SK-N-SH (cell line): ENCODE measurements around the gene SLC37A1. TPM values are rescaled to one million over a fixed set of nuclear protein-coding genes. Genes with fewer than 3 reads are reported as not detected.

Source experiments
- CTCF ChIA-PET: fragments of 300-600, 350-600 bp; formaldehyde crosslinking; extraction: SDS; loops from one replicate; lab custom pipeline; 2021; lab: Yijun Ruan, JAX
- POLR2A ChIA-PET: fragments of 350-600 bp; sonication (Branson Sonifier 250); formaldehyde crosslinking; extraction: SDS; loops from one replicate; lab custom pipeline; 2020; ENCODE audit warnings: antibody characterized with exemption, inconsistent platforms; lab: Yijun Ruan, JAX
- DNase-seq: peaks from one replicate; pipeline ENCODE4 v3.0.0; 2012
- H2AFZ ChIP-seq: fragments of 200-600 bp; sonication (generic); 2 replicates; pipeline ENCODE4 v1.8.1; 2016; ENCODE audit warnings: antibody characterized with exemption, mild to moderate bottlenecking, low read depth
- H3F3A ChIP-seq: fragments of 200-600 bp; sonication (generic); replicated peaks from 2 replicates; pipeline ENCODE3; 2016; ENCODE audit warnings: antibody characterized with exemption, mild to moderate bottlenecking; ENCODE audit not compliant: insufficient read depth
- H3K27ac ChIP-seq, 2 experiments: fragments of 200-500 bp in 1 of 2; fragments of 200-600 bp in 1 of 2; sonication (Bioruptor generic) in 1 of 2; sonication (generic), shearing (Covaris generic) in 1 of 2; 2 replicates each; pipeline versions ENCODE4 v1.5.1 to v1.6.1; 2014 to 2016; ENCODE audit warnings: low read depth in 2 of 2, inconsistent platforms in 1 of 2, low read length in 1 of 2, mild to moderate bottlenecking in 1 of 2, mixed read lengths in 1 of 2
- H3K27me3 ChIP-seq: fragments of 200-600 bp; sonication (generic), shearing (Covaris generic); 2 replicates; pipeline ENCODE4 v1.6.1; 2016; ENCODE audit warnings: mixed run types; ENCODE audit not compliant: insufficient read depth
- H3K36me3 ChIP-seq, 2 experiments: fragments of 200-500 bp in 1 of 2; fragments of 200-600 bp in 1 of 2; sonication (Bioruptor generic) in 1 of 2; sonication (generic) in 1 of 2; replicated peaks in 1 of 2; 2 replicates each; pipeline versions ENCODE3 to v1.5.1; 2014 to 2016; ENCODE audit warnings: low read length in 1 of 2, mild to moderate bottlenecking in 1 of 2; ENCODE audit not compliant: insufficient read depth in 2 of 2, control insufficient read depth in 1 of 2
- H3K4me1 ChIP-seq, 2 experiments: fragments of 200-500 bp in 1 of 2; fragments of 200-600 bp in 1 of 2; sonication (Bioruptor generic) in 1 of 2; sonication (generic), shearing (Covaris generic) in 1 of 2; 2 replicates each; pipeline versions ENCODE4 v1.5.1 to v1.6.1; 2014 to 2016; ENCODE audit warnings: low read depth in 1 of 2, low read length in 1 of 2, mixed run types in 1 of 2; ENCODE audit not compliant: insufficient read depth in 2 of 2, control insufficient read depth in 1 of 2
- H3K4me2 ChIP-seq: fragments of 200-600 bp; sonication (generic), shearing (Covaris generic); 2 replicates; pipeline ENCODE4 v1.6.1; 2017; ENCODE audit warnings: mixed run types
- H3K4me3 ChIP-seq, 2 experiments: fragments of 200-500 bp in 1 of 2; fragments of 200-600 bp in 1 of 2; sonication (Bioruptor generic) in 1 of 2; sonication (generic), shearing (Covaris generic) in 1 of 2; 2 replicates each; pipeline versions ENCODE4 v1.5.1 to v1.8.1; 2014 to 2016; ENCODE audit warnings: low read depth in 2 of 2, inconsistent platforms in 1 of 2, low read length in 1 of 2, mild to moderate bottlenecking in 1 of 2, mixed read lengths in 1 of 2, moderate library complexity in 1 of 2
- H3K79me2 ChIP-seq: fragments of 200-600 bp; sonication (generic); 2 replicates; pipeline ENCODE4 v1.8.1; 2017; ENCODE audit warnings: mild to moderate bottlenecking; ENCODE audit not compliant: insufficient read depth
- H3K9ac ChIP-seq: fragments of 200-600 bp; sonication (generic); 2 replicates; pipeline ENCODE4 v1.6.1; 2017; ENCODE audit warnings: mixed run types
- H3K9me2 ChIP-seq: fragments of 200-600 bp; sonication (generic); 2 replicates; pipeline ENCODE4 v1.6.1; 2017; ENCODE audit warnings: mixed run types
- H3K9me3 ChIP-seq: fragments of 200-600 bp; sonication (generic); 2 replicates; pipeline ENCODE4 v1.6.1; 2017; ENCODE audit warnings: mixed run types, mild to moderate bottlenecking, moderate library complexity
- H4K20me1 ChIP-seq: fragments of 200-600 bp; sonication (generic); 2 replicates; pipeline ENCODE4 v1.6.1; 2017; ENCODE audit warnings: mild to moderate bottlenecking, mixed run types; ENCODE audit not compliant: insufficient read depth
- CHD2 ChIP-seq: fragments of 150-350 bp; IDR thresholded peaks from 2 replicates; pipeline ENCODE4 v1.6.1; 2018; ENCODE audit warnings: low read length; ENCODE audit not compliant: partially characterized antibody
- ELF1 ChIP-seq: IDR thresholded peaks from 2 replicates; pipeline ENCODE4 v1.4.0; 2012
- JUND ChIP-seq: IDR thresholded peaks from 2 replicates; pipeline ENCODE4 v1.4.0; 2012
- MEF2A ChIP-seq: IDR thresholded peaks from 2 replicates; pipeline ENCODE4 v1.4.0; 2012; ENCODE audit warnings: low read depth, borderline replicate concordance
- NFIC ChIP-seq: IDR thresholded peaks from 2 replicates; pipeline ENCODE4 v1.4.0; 2012; ENCODE audit warnings: borderline replicate concordance
- POLR2AphosphoS5 ChIP-seq: IDR thresholded peaks from 2 replicates; pipeline ENCODE4 v1.6.1; 2012; ENCODE audit warnings: low read depth, low read length
- RFX5 ChIP-seq: IDR thresholded peaks from 2 replicates; pipeline ENCODE4 v1.6.1; 2012; ENCODE audit warnings: mild to moderate bottlenecking, improper control_type of control experiment, low read length
- RXRA ChIP-seq: IDR thresholded peaks from 2 replicates; pipeline ENCODE4 v1.4.0; 2012; ENCODE audit warnings: low read depth, mild to moderate bottlenecking, borderline replicate concordance
- SMC3 ChIP-seq: IDR thresholded peaks from 2 replicates; pipeline ENCODE4 v1.6.1; 2012; ENCODE audit warnings: low read depth, low read length, improper control_type of control experiment
- WGBS: methylation state at CpG from one replicate; pipeline ENCODE4 v1.1.6; 2017; ENCODE audit warnings: low lambda C conversion rate; 5-methylcytosine and 5-hydroxymethylcytosine counted together
- polyA plus RNA-seq, 3 experiments: library from polyadenylated mRNA; depleted of rRNA; stranded (reverse); fragments of >200 nt; gene quantifications; 2 replicates each; pipeline ENCODE4 v1.2.3, GENCODE V29; 2012
- TF ChIP-seq, protein P1 (sequence below): IDR thresholded peaks from 2 replicates; pipeline ENCODE4 v1.4.0; 2012; ENCODE audit warnings: low read depth
- TF ChIP-seq, protein P2 (sequence below): IDR thresholded peaks from 2 replicates; pipeline ENCODE4 v1.6.1; 2012; ENCODE audit warnings: mild to moderate bottlenecking, low read depth, low read length, moderate library complexity

SLC37A1 gene
- polyA plus RNA-seq, 1 of the 3 experiments (the other 2 are of a cell fraction): 2.8 TPM

DNA sequence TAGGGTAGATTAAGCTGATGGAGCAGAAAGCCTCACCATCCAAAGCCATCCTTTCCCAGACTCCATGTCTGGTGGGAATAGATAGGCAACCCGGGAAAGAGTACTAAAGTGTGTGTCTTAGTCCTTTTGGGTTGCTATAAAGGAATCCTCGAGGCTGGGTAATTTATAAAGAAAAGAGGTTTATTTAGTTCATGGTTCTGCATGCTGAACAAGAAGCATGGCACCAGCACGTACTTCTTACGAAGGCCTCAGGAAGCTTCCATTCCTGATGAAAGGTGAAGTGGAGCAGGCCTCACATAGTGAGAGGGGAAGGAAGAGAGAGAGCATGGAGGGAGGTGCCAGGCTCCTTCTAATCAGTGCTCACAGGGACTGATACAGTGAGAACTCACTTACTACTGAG, 6.2 kb upstream of the SLC37A1 start:
- Histone ChIP-seq H3K9me2 (no peaks in the 10 kb centered on the region), H4K20me1 (no peaks in the 10 kb centered on the region), H3K4me2 (no peak overlapping the region), H3K9me3 (no peaks in the 10 kb centered on the region), H2AFZ (no peak overlapping the region), H3K4me3 (no peak overlapping the region), H3K79me2 (no peaks in the 10 kb centered on the region), H3K27ac (no peak overlapping the region), H3K27me3 (peaks cover 6% of the 10 kb centered on the region; the same call in 1 of the 2 replicates), H3K9ac (no peak overlapping the region), H3K4me1 (no peaks in the 10 kb centered on the region; a peak in 1 of 4 replicates), H3F3A (no peaks in the 10 kb centered on the region), H3K36me3 (no peaks in the 10 kb centered on the region)
- DNase-seq: no peak
- ChIA-PET POLR2A (no interaction called here), CTCF (no interaction called here)
- WGBS: 53% methylated on average over 4 of the region's 4 CpGs
- TF ChIP-seq ELF1: no peak
- TF ChIP-seq, protein P1, sequence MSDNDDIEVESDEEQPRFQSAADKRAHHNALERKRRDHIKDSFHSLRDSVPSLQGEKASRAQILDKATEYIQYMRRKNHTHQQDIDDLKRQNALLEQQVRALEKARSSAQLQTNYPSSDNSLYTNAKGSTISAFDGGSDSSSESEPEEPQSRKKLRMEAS: no peak
- TF ChIP-seq, protein P2, sequence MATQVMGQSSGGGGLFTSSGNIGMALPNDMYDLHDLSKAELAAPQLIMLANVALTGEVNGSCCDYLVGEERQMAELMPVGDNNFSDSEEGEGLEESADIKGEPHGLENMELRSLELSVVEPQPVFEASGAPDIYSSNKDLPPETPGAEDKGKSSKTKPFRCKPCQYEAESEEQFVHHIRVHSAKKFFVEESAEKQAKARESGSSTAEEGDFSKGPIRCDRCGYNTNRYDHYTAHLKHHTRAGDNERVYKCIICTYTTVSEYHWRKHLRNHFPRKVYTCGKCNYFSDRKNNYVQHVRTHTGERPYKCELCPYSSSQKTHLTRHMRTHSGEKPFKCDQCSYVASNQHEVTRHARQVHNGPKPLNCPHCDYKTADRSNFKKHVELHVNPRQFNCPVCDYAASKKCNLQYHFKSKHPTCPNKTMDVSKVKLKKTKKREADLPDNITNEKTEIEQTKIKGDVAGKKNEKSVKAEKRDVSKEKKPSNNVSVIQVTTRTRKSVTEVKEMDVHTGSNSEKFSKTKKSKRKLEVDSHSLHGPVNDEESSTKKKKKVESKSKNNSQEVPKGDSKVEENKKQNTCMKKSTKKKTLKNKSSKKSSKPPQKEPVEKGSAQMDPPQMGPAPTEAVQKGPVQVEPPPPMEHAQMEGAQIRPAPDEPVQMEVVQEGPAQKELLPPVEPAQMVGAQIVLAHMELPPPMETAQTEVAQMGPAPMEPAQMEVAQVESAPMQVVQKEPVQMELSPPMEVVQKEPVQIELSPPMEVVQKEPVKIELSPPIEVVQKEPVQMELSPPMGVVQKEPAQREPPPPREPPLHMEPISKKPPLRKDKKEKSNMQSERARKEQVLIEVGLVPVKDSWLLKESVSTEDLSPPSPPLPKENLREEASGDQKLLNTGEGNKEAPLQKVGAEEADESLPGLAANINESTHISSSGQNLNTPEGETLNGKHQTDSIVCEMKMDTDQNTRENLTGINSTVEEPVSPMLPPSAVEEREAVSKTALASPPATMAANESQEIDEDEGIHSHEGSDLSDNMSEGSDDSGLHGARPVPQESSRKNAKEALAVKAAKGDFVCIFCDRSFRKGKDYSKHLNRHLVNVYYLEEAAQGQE: no peak

DNA sequence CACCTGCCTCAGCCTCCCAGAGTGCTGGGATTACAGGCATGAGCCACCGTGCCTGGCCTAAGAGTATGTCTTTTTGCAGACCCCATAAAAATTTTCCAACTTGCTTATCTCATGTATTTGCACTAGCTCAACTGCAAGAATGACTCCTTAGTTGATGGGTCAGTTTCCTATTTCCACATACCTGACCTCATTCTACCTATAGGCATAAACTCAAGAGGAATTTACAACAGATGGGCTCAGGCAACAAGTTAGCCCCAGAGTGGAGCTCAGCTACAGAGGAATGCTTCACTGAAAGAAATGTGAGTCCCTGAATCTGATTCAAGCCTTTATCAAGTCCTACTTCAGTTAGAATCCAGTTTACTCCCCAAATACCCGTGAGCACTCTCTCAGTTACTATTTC, 5.3 kb upstream of the SLC37A1 start:
- WGBS: 58% methylated on average over 2 of the region's 2 CpGs
- H3K27me3 ChIP-seq: peaks cover 6% of the 10 kb centered on the region; the same call in 1 of the 2 replicates
- H3K4me3 ChIP-seq: no peak overlapping the region
- no peak for DNase-seq
- no peak overlapping the region for H3K4me2 ChIP-seq
- TF ChIP-seq JUND (no peak), SMC3 (no peak), CHD2 (no peak), POLR2AphosphoS5 (no peak), MEF2A (no peak), NFIC (no peak), RXRA (no peak), RFX5 (no peak)
- CTCF ChIA-PET: no interaction called here
- no peaks in the 10 kb centered on the region for H3K79me2 ChIP-seq
- no peaks in the 10 kb centered on the region for H3F3A ChIP-seq
- H3K36me3 ChIP-seq: no peaks in the 10 kb centered on the region
- no peak overlapping the region for H2AFZ ChIP-seq
- POLR2A ChIA-PET: no interaction called here
- H3K9me2 ChIP-seq: no peaks in the 10 kb centered on the region
- H3K9me3 ChIP-seq: no peaks in the 10 kb centered on the region
- H3K4me1 ChIP-seq: no peaks in the 10 kb centered on the region
- H3K9ac ChIP-seq: no peak overlapping the region
- no peaks in the 10 kb centered on the region for H4K20me1 ChIP-seq
- no peak overlapping the region for H3K27ac ChIP-seq
